Neural progenitor cell (in vitro differentiated cells): ENCODE measurements around the gene HAT1.

Source experiments
- EZH2phosphoT487 ChIP-seq: fragments of 200-600 bp; sonication (generic); IDR thresholded peaks from 2 replicates; pipeline ENCODE4 v1.6.1; 2017; ENCODE audit warnings: antibody characterized with exemption
- TF ChIP-seq, protein P1 (sequence below): fragments of 200-600 bp; sonication (generic); IDR thresholded peaks from 2 replicates; pipeline ENCODE4 v1.5.1; 2017; ENCODE audit warnings: antibody characterized with exemption, mild to moderate bottlenecking

DNA sequence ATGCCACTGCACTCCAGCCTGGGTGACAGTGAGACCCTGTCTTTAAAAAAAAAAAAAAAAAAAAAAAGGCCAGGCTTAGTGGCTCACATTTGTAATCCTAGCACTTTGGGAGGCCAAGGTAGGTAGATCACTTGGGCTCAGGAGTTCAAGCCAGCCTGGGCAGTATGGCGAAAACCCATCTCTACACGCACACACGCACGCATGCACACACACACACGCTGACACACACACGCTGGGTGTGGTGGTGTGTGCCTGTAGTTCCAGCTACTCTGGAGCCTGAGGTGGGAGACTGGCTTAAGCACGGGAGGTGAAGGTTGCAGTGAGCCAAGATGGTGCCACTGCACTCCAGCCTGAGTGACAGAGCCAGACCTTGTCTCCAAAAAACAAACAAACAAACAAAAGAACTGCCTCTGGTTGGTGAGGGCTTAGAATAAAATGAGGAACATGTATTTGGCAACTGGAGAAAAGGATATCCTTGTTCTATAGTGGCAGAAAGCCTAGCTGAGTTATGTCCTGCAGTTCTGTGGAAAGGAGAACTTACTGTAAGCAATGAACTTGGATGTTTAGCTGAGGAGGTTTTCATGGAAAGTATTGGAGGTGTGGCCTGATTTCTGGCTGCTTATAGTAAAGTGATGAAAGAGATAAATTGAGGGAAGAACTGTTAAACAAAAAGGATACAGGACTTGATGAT is 34.0 kb downstream of the HAT1 start:
- TF ChIP-seq, protein P1, sequence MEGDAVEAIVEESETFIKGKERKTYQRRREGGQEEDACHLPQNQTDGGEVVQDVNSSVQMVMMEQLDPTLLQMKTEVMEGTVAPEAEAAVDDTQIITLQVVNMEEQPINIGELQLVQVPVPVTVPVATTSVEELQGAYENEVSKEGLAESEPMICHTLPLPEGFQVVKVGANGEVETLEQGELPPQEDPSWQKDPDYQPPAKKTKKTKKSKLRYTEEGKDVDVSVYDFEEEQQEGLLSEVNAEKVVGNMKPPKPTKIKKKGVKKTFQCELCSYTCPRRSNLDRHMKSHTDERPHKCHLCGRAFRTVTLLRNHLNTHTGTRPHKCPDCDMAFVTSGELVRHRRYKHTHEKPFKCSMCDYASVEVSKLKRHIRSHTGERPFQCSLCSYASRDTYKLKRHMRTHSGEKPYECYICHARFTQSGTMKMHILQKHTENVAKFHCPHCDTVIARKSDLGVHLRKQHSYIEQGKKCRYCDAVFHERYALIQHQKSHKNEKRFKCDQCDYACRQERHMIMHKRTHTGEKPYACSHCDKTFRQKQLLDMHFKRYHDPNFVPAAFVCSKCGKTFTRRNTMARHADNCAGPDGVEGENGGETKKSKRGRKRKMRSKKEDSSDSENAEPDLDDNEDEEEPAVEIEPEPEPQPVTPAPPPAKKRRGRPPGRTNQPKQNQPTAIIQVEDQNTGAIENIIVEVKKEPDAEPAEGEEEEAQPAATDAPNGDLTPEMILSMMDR, result no peak
- TF ChIP-seq EZH2phosphoT487, result no peak
